Mucosa of descending colon (tissue), 3 donors: Measurements from ENCODE around the gene EED. TPM values are rescaled to one million over a fixed set of nuclear protein-coding genes. Genes with fewer than 3 reads are reported as not detected.
A peak's percentile ranks its signal among the peaks of the same experiment; 100 is the strongest.
"Not testable (repeated sequence)": the region's sequence is repeated elsewhere in the genome, so short reads cannot be mapped to it uniquely, and the experiment has no call there.

Experiments
- ATAC-seq: fragments of 200-7000 bp; cut with Tn5 transposase; one replicate; pipeline ENCODE4 v1.9.1; 2020; ENCODE audit warnings: mild to moderate bottlenecking, moderate library complexity
- DNase-seq, 3 donors: peaks; one replicate each; pipeline ENCODE4 v3.0.0-alpha.2; 2020
- H3K36me3 ChIP-seq: fragments of 200-600 bp; one replicate; pipeline ENCODE4 v1.8.0; 2021; ENCODE audit warnings: low read depth, mild to moderate bottlenecking
- H3K4me1 ChIP-seq: fragments of 200-600 bp; one replicate; pipeline ENCODE4 v1.8.0; 2021; ENCODE audit warnings: low read depth, mild to moderate bottlenecking
- H3K4me3 ChIP-seq: fragments of 200-600 bp; one replicate; pipeline ENCODE4 v1.8.0; 2021; ENCODE audit warnings: mild to moderate bottlenecking
- H3K9me3 ChIP-seq: fragments of 200-600 bp; one replicate; pipeline ENCODE4 v1.8.0; 2021; ENCODE audit warnings: mild to moderate bottlenecking
- intact Hi-C, 2 donors: fragments of 100-400 bp; cut with DNase I in 1 of 2; cut with micrococcal nuclease in 1 of 2; formaldehyde crosslinking; loops; one replicate each; pipeline versions ENCODE4 v1.11.0 to v1.11.1; 2022; cut with DNase I, micrococcal nuclease
- total RNA-seq, 3 donors: library from RNA; stranded (reverse); fragmentation: NEBNext Ultra II Directional in 2 of 3; extraction: Animal tissue kit (Norgen Biotek cat#: 25700) in 2 of 3; gene quantifications; one replicate each; pipeline versions ENCODE4 v1.2.1 to v1.2.4, GENCODE V29; 2021 to 2023
- TF ChIP-seq, protein P1 (sequence below): fragments of 200-600 bp; IDR thresholded peaks from one replicate; pipeline ENCODE4 v1.8.0; 2022; ENCODE audit warnings: antibody characterized with exemption, mild to moderate bottlenecking
- donor health status: DM: no; HTN: no; CAD: no; lungs with moderate emphysema.
- donor health status: DM: no; HTN: no; CAD: no.
- donor health status: DM: no; HTN: yes; CAD: no.

Gene EED
- total RNA-seq, 3 donors from 2014 or later: 21.9 to 29.6 (median 22.0) TPM

DNA sequence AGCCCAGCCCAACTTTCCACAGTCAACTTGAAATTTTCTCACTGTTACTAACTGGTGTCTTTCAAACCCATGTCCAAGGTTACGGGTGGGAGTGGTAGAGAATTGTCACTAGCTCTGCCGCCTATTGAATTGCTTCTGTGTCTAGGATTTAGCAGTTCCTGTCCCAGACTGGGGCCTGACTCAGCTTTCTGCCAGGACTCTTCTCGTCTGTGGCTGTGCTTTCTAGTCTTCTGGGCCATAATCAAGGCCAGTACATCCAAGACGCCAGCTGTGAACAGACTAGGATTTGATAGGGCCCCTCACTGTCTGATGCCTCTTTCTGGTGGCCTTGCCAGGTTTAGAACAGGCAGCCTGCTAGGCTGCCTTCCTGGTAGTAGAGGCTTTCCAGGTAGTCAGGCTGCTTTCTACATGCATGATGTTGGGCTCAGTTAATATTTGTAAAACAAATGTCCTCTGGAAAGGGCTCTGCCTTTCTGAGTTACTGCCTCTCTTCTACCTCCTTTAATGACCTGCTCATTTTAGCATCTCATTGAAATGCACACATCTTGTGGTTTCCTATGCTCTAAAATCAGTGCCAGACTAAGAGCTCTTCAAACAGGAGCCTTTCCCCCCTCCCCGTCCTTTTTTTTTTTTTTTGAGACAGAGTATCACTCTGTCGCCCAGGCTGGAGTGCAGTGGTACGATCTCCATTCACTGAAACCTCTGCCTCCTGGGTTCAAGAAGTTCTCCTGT is 44.4 kb downstream of the EED start:
- peaks cover 4% of the 10 kb centered on the region for H3K4me1 ChIP-seq
- H3K9me3 ChIP-seq: no peaks in the 10 kb centered on the region
- ATAC-seq: no peak
- DNase-seq: no peak
- no peak overlapping the region for H3K4me3 ChIP-seq
- intact Hi-C loops: no loop called here
- no peaks in the 10 kb centered on the region for H3K36me3 ChIP-seq
- TF ChIP-seq, protein P1, sequence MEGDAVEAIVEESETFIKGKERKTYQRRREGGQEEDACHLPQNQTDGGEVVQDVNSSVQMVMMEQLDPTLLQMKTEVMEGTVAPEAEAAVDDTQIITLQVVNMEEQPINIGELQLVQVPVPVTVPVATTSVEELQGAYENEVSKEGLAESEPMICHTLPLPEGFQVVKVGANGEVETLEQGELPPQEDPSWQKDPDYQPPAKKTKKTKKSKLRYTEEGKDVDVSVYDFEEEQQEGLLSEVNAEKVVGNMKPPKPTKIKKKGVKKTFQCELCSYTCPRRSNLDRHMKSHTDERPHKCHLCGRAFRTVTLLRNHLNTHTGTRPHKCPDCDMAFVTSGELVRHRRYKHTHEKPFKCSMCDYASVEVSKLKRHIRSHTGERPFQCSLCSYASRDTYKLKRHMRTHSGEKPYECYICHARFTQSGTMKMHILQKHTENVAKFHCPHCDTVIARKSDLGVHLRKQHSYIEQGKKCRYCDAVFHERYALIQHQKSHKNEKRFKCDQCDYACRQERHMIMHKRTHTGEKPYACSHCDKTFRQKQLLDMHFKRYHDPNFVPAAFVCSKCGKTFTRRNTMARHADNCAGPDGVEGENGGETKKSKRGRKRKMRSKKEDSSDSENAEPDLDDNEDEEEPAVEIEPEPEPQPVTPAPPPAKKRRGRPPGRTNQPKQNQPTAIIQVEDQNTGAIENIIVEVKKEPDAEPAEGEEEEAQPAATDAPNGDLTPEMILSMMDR: no peak

DNA sequence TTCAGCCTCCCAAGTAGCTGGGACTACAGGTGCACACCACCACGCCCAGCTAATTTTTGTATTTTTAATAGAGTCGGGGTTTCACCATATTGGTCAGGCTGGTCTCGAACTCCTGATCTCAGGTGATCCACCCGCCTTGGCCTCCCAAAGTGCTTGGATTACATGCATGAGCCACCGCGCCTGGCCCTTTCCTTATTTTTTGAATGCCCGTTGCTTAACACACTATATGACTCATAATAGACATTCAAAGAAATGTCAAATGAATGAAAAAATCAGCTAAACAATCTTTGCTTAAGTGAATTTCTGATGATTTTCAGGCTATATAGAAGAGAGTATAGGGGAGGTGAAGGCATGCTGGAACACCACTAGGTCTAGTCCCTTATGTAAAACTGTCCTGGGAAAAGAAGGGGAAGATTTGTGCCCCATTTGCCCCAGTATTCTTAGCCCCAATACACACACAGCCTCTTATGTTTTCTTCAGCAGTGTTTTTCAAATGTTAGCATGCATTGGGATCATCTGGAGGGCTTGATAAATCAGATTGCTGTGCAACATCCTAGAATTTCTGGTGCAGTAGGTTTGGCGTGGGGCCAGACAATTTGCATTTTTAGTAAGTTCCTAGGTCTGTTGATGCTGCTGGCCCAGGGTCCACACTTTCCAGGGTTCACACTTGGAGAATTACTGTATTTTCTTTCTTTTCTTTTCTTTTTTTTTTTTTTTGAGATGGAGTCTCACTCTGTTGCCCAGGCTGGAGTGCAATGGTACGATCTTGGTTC is 45.1 kb downstream of the EED start:
- H3K4me3 ChIP-seq, H3K4me1 ChIP-seq, DNase-seq, ATAC-seq, H3K9me3 ChIP-seq, H3K36me3 ChIP-seq: not testable (repeated sequence)
- intact Hi-C loops: loop anchor here in 1 of 2 donors (5.0 kb wide), 1 partner anchor 347 kb away; no protein-coding TSS in a partner anchor

DNA sequence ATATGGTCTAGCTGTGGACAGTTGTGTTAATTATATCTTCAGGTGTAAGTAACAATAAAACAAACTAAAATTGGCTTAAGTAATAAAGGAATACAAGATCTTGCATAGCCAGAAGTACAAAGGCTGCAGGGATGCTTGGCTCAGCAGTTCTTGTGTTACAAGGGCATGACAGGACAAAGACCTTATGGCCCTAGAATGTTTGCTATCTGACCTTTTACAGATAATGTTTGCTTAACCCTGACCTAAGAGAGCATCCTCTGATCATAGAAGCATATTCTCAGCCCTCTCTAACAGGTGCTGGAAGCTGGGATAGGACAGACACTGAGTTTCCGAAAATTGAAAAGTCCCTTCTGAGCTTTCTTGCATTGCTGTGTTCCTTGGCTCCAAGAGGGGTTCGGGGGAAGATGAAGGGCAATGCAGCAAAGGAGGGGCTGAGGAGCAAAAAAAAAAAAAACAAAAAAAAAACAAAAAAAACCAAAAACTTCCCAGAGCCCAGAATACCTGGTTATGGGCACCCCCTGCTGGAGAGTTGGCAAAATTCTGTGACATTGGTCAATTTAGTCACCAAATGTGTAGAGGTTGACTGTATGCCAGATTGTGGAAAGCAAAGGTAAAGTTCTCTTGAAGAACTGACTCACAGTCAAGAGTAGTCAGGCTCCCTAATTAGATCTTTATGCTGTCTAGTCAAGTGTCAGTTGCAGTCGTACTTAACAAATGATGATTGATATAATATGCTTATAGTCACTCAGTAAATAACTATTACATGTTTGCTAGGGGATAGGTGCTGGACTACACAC is 47.1 kb downstream of the EED start:
- intact Hi-C loops: loop anchor here in 1 of 2 donors (5.0 kb wide), 1 partner anchor 349 kb away; no protein-coding TSS in a partner anchor
- Histone ChIP-seq H3K4me3 (no peak overlapping the region), H3K4me1 (peaks cover 4% of the 10 kb centered on the region), H3K36me3 (no peaks in the 10 kb centered on the region), H3K9me3 (no peaks in the 10 kb centered on the region)
- DNase-seq (peak in 2 of 3 donors; percentile 37 to 55), ATAC-seq (peak; percentile 72)
- TF ChIP-seq, protein P1: peak; percentile 47

DNA sequence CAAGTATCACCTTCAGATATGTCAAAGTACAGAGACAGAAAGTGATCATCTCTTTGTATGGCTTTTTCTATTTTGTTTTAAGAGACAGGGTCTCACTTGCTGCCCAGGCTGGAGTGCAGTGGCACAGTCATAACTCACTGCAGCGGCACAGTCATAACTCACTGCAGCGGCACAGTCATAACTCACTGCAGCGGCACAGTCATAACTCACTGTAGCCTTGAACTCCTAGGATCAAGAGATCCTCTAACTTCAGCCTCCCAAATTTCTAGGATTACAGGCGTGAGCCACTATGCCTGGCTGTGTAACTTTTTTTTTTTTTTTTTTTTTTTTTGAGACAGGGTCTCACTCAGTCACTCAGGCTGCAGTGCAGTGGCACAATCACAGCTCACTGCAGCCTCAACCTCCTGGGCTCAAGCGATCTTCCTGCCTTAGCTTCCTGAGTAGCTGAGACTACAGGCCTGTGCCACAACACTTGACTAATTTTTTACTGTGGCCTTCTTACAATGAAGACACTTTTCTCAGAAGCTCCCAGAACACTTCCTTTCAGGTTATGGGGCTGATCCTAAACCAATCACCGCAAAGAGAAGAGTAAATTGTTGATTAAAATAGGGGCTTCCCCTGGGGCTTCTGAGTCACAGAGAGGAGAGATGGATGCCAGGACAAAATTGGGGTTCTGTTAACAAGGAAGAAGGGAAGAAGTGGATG is 48.5 kb downstream of the EED start:
- intact Hi-C loops: loop anchor here in 1 of 2 donors (5.0 kb wide), 1 partner anchor 351 kb away; no protein-coding TSS in a partner anchor
- ATAC-seq: no peak
- Histone ChIP-seq H3K4me1 (no peaks in the 10 kb centered on the region), H3K4me3 (no peak overlapping the region), H3K9me3 (no peaks in the 10 kb centered on the region), H3K36me3 (no peaks in the 10 kb centered on the region)
- DNase-seq: no peak
- TF ChIP-seq, protein P1: no peak

DNA sequence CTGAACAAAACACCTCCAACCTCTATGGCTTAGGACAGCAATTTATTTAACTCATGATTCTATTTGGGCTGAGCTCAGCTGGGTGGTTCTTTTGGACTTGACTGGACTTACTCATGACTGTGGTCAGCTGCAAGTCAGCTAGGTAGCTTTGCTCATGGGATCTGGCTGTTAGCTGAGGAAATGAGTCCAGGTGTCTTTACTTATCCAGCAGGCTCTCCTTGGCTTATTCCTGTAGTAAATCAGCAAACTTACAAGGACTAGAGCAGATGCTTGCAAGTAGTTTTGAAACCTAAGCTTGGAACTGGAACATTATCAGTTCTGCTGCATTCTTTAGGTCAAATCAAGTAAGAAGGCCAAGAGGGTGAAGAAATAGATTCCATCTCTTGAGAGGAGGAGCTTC is 49.5 kb downstream of the EED start:
- TF ChIP-seq, protein P1: no peak
- no peak for DNase-seq
- Histone ChIP-seq H3K36me3 (no peaks in the 10 kb centered on the region), H3K9me3 (no peaks in the 10 kb centered on the region), H3K4me3 (no peak overlapping the region), H3K4me1 (no peaks in the 10 kb centered on the region)
- intact Hi-C loops: loop anchor here in 1 of 2 donors (5.0 kb wide), 1 partner anchor 352 kb away; no protein-coding TSS in a partner anchor
- ATAC-seq: no peak
